A549 (cell line): ENCODE results near the gene SYNDIG1L.

Experiments used
- BHLHE40 ChIP-seq: IDR thresholded peaks from 2 replicates; pipeline ENCODE4 v1.6.1; 2012; ENCODE audit warnings: low read depth, low read length, inconsistent platforms
- CTCF ChIP-seq: fragments of >200 bp; sonication (Bioruptor Twin); formaldehyde crosslinking; IDR thresholded peaks from 3 replicates; pipeline ENCODE4 v1.5.1; 2016
- JUNB ChIP-seq: fragments of >200 bp; sonication (Bioruptor Twin); formaldehyde crosslinking; IDR thresholded peaks from 2 replicates; pipeline ENCODE4 v1.6.1; 2016
- MAFK ChIP-seq: fragments of 450-650 bp; IDR thresholded peaks from 2 replicates; pipeline ENCODE4 v1.6.1; 2014; ENCODE audit not compliant: partially characterized antibody
- MAX ChIP-seq: IDR thresholded peaks from 2 replicates; pipeline ENCODE4 v1.6.1; 2012
- POLR2A ChIP-seq: IDR thresholded peaks from 2 replicates; pipeline ENCODE4 v1.6.1; 2012; ENCODE audit warnings: mild to moderate bottlenecking, low read length
- REST ChIP-seq: fragments of 200-600 bp; sonication (generic); IDR thresholded peaks from 2 replicates; pipeline ENCODE4 v1.6.1; 2016; ENCODE audit warnings: antibody characterized with exemption, mild to moderate bottlenecking, moderate library complexity
- TF ChIP-seq, protein P1 (sequence below): fragments of 150-350 bp; IDR thresholded peaks from 2 replicates; pipeline ENCODE4 v1.6.1; 2014; ENCODE audit warnings: low read depth, mild to moderate bottlenecking, low read length
- TF ChIP-seq, protein P2 (sequence below): fragments of 450-650 bp; IDR thresholded peaks from 2 replicates; pipeline ENCODE4 v1.6.1; 2014; ENCODE audit warnings: antibody characterized with exemption

DNA sequence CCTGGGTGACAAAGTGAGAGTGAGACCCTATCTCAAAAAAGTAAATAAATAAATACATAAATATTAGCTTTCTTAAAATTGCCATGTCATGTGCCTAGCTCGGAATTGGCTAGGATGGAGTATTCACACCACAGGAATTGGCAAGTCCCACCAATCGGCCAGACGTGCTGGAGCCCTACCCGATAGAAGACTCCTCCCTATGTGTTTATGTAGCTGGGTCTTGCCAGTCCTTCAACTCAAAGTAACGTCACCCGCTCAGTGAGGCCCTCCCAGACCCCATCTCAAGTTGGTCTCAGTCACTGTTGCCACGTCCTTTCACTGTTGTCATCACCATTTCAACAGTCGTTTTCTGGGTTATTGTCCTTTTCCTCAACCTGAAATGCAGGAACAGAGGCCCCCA is 57.6 kb downstream of the SYNDIG1L start:
- TF ChIP-seq CTCF (no peak), POLR2A (no peak), MAX (no peak), MAFK (no peak), REST (no peak), JUNB (no peak), BHLHE40 (no peak)
- TF ChIP-seq, protein P1, sequence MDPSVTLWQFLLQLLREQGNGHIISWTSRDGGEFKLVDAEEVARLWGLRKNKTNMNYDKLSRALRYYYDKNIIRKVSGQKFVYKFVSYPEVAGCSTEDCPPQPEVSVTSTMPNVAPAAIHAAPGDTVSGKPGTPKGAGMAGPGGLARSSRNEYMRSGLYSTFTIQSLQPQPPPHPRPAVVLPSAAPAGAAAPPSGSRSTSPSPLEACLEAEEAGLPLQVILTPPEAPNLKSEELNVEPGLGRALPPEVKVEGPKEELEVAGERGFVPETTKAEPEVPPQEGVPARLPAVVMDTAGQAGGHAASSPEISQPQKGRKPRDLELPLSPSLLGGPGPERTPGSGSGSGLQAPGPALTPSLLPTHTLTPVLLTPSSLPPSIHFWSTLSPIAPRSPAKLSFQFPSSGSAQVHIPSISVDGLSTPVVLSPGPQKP = no peak
- TF ChIP-seq, protein P2, sequence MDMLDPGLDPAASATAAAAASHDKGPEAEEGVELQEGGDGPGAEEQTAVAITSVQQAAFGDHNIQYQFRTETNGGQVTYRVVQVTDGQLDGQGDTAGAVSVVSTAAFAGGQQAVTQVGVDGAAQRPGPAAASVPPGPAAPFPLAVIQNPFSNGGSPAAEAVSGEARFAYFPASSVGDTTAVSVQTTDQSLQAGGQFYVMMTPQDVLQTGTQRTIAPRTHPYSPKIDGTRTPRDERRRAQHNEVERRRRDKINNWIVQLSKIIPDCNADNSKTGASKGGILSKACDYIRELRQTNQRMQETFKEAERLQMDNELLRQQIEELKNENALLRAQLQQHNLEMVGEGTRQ = no peak
